HUES48 (cell line): ENCODE measurements around the gene HIC1.

Source experiments
- H3K27ac ChIP-seq: one replicate; pipeline ENCODE4 v1.7.0; 2013; ENCODE audit warnings: low read depth, low read length, inconsistent platforms
- H3K27me3 ChIP-seq: 2 replicates; pipeline ENCODE4 v1.6.1; 2013; ENCODE audit warnings: mild to moderate bottlenecking, low read length; ENCODE audit not compliant: control insufficient read depth, insufficient read depth
- H3K36me3 ChIP-seq: 2 replicates; pipeline ENCODE4 v1.6.1; 2013; ENCODE audit warnings: low read length; ENCODE audit not compliant: control insufficient read depth, insufficient read depth
- H3K4me1 ChIP-seq: 2 replicates; pipeline ENCODE4 v1.6.1; 2013; ENCODE audit warnings: mild to moderate bottlenecking, low read length; ENCODE audit not compliant: control insufficient read depth, insufficient read depth
- H3K4me3 ChIP-seq: 2 replicates; pipeline ENCODE4 v1.5.1; 2013; ENCODE audit warnings: mild to moderate bottlenecking, low read depth, low read length
- H3K9ac ChIP-seq: 2 replicates; pipeline ENCODE4 v1.6.1; 2013; ENCODE audit warnings: mild to moderate bottlenecking, low read depth, low read length, moderate library complexity
- H3K9me3 ChIP-seq: 2 replicates; pipeline ENCODE4 v1.6.1; 2013; ENCODE audit warnings: low read length; ENCODE audit not compliant: control insufficient read depth, insufficient read depth

HIC1 gene

DNA sequence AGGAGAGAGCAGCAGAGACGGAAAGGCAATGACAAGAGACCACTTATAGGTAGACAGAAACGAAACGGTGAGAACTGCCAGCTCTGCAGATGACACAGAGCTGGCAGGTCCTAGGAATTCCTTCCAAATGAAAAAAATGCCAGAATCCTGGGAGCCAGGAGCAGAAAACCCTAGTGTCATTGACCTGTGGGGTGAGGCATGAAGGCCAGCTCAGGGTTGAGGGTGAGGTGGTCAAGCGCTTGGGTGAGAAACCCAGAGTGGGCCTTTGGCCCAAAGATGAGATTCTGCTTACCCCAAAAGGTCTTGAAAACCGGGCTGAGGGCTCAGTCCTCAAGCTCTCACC, 9.2 kb downstream of the HIC1 start:
- Histone ChIP-seq H3K9ac (no peak overlapping the region), H3K36me3 (peaks cover 10% of the 10 kb centered on the region; the same call in 1 of the 2 replicates), H3K4me1 (peaks cover 14% of the 10 kb centered on the region), H3K27me3 (peaks cover 13% of the 10 kb centered on the region), H3K9me3 (no peaks in the 10 kb centered on the region), H3K4me3 (no peak overlapping the region), H3K27ac (no peak overlapping the region)

DNA sequence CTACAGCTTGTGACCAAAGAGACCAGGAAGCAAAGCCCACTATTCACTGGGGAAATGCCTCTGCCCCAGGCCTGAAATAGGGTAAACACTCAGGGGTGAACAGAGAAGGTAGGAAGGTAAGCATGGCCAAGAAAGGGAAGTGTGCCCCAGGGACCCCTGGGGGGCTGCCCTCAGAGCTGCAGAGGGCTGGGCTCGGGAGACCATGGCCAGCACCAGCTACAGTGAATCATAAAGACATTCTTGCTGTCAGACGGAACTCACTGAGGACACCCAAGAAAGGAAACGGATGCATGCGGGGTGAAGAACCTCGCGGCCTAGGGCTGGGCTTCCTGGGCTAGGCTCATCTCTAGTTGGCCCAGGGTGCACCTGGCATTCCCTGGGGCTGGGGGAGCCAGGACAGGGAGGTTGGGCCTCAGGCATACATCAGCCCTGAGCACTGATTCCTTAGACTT, 9.6 kb downstream of the HIC1 start:
- Histone ChIP-seq H3K9me3 (no peaks in the 10 kb centered on the region), H3K36me3 (peaks cover 10% of the 10 kb centered on the region; the same call in 1 of the 2 replicates), H3K27me3 (peaks cover 8% of the 10 kb centered on the region), H3K4me1 (peaks cover 14% of the 10 kb centered on the region), H3K4me3 (no peak overlapping the region), H3K27ac (no peak overlapping the region), H3K9ac (no peak overlapping the region)

DNA sequence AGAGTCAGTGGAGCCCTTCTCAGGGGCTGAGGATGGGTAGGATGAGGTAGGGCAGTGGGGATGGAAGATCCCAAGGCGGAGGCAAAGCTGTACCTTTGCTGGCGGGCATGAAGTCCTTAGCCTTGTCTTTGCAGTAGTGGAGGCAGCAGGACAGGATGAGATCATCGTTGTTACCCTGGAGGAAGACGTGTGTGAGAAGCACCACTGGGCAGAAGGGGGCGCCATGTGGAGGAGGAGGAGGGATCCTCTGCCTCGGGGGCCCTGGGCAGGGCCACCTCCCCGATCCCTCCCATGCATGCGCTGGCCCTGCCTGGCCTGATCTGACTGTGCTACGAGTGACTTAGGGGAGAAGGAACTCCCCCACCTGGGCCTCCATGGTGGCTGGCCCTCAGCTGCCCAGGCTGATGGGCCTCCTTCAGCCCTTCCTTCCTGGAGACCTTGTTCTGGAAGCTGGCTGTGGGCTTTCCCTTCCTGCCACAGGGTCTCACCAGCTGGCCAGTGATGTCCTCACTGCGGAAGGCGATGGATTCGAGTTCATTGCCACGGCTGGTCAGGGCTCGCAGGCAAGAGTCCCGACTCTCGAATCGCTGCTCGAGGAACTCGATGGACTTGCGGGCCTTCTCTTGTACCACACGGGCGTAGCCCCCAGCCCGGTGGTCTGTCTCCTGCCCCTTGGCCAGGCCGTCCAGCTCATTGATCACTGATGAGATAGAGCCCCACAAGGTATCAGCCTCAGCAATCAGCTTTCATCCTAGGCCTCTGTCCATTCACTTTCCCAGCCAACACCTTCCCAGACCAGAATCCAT, 10.3 kb downstream of the HIC1 start:
- Histone ChIP-seq H3K9ac (no peak overlapping the region), H3K27ac (no peak overlapping the region)

DNA sequence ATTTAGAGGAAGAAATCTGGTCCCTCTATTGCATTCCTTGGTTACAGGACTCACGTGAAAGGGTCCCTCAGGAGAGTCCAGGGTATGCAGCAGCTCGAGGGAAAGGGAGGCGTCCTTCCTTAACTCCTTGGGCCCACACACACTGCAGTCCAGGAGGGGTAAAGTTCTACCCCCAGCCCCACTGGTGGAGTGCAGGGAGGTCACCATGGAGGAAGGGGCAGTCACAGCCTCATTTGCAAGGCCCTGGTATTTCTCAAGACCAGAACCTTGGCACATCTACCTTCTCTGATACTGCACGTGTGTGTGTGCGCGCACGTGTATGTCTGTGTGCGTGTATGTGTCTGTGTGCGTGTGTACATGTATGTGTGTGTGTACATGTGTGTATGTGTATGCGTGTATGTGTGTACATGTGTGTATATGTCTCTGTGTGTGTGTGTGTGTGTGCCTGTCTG, 11.1 kb downstream of the HIC1 start:
- H3K9me3 ChIP-seq, result no peaks in the 10 kb centered on the region
- H3K36me3 ChIP-seq, result peaks cover 10% of the 10 kb centered on the region; the same call in 1 of the 2 replicates
- no peak overlapping the region for H3K9ac ChIP-seq
- H3K4me1 ChIP-seq, result peaks cover 14% of the 10 kb centered on the region
- H3K27me3 ChIP-seq, result no peaks in the 10 kb centered on the region
- H3K27ac ChIP-seq, result no peak overlapping the region
- H3K4me3 ChIP-seq, result no peak overlapping the region

More for the DNA sequence above, 10.3 kb downstream of the HIC1 start:
- no peaks in the 10 kb centered on the region for H3K9me3 ChIP-seq
- H3K27me3 ChIP-seq, result peaks cover 2% of the 10 kb centered on the region; the same call in 1 of the 2 replicates
- peaks cover 10% of the 10 kb centered on the region; the same call in 1 of the 2 replicates for H3K36me3 ChIP-seq
- H3K4me1 ChIP-seq, result peaks cover 14% of the 10 kb centered on the region
- H3K4me3 ChIP-seq, result no peak overlapping the region

DNA sequence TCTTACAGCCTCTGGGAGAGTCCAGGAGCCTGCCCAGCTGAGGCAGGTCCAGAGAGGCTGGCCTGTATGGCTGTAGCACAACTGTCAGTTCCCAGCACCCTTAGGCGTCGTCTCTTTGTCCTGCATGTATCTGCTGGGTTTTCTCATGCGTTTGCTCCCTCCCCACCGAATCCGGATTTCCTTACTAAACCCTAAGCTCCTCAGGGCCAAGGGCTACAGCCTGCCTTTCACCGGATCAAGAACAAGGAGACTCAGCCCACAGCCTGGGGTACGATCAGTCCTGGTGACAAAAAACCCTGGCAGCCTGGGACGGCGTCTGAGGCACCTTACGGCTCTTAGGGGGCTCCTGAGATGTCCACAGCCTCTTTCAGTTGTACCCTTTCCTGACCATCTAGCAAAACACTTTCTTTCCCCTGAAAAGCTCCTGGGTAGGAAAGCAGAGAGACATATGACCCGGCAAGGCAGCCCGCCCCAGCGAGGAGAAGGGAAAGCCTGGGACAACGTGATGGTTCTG, 12.2 kb downstream of the HIC1 start:
- Histone ChIP-seq H3K4me3 (no peak overlapping the region), H3K9ac (no peak overlapping the region), H3K9me3 (no peaks in the 10 kb centered on the region), H3K4me1 (peaks cover 13% of the 10 kb centered on the region), H3K27me3 (no peaks in the 10 kb centered on the region), H3K27ac (no peak overlapping the region), H3K36me3 (peaks cover 15% of the 10 kb centered on the region; the same call in 1 of the 2 replicates)

DNA sequence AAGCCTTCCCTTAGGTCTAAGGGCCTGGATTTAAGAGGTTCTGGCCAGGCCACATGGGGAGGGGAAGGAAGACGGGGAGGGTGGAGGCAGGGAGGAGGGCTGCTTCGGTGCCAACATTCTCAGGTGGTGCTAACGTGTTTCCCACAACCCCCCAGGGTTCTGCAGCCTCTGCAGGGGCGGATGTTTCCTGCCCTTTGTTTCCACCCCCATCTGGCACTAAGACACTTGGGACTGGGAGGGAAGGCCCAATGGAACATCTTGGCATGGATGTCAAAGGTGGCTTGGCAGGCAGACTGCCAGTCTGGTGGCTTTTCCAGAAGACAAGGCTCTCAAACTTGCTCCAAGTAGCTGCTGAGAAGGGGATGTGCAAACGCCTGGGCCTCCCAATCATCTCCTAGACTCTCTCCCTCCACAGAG, 12.7 kb downstream of the HIC1 start:
- Histone ChIP-seq H3K27ac (no peak overlapping the region), H3K9me3 (no peaks in the 10 kb centered on the region), H3K4me1 (peaks cover 8% of the 10 kb centered on the region), H3K36me3 (peaks cover 20% of the 10 kb centered on the region; the same call in 1 of the 2 replicates), H3K27me3 (no peaks in the 10 kb centered on the region), H3K4me3 (no peak overlapping the region), H3K9ac (no peak overlapping the region)

DNA sequence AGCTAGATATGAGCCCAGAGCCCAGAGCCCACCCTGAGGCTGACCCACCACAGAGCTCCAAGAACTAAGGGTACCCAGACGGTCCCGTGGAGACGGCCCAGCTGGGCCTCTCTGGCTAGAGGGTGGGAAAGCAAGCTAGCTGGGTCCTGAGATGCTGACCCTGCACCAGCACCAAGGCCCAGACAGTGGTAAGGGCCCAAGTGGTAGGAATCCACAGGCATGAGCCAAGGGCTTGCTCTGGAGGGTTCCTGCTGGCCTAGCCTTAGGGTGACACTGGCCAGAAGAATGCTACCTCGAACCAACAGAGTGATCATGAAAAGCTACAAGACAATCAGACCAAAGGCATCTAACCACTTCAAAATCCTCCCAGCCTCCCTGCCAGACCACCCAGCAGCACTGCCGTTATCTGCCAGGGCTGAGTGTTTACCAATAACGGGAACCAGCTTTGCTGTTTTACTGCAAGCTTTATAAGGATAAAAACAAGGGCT, 13.2 kb downstream of the HIC1 start:
- Histone ChIP-seq H3K36me3 (peaks cover 21% of the 10 kb centered on the region; the same call in 1 of the 2 replicates), H3K9ac (no peak overlapping the region), H3K27me3 (no peaks in the 10 kb centered on the region), H3K9me3 (no peaks in the 10 kb centered on the region), H3K4me1 (peaks cover 4% of the 10 kb centered on the region), H3K27ac (no peak overlapping the region), H3K4me3 (no peak overlapping the region)

DNA sequence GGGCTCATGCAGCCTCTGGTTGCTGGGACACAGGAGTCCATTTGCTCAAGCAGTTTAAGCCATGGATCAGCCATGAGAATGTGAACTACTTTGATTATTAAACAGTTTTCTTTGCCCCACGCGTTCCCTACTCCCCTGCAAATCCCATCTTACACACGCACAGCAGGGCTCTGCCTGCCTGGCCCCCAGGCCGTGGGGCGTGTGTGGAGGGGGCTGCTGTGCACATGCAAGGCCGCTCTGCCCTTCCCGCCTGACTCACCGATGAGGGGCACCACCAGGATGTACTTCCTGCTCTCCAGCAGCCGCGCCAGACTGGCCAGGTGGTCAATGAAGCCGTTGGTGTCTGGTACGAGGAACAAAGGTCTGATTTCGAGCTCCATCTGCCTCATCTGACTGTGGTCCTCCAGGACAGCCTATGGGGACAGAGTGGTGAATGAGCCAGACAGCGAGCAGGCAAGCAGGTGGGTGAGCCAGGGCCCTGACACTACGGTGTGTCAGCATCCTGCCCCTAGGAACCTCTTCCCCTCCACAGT, 13.7 kb downstream of the HIC1 start:
- Histone ChIP-seq H3K4me3 (no peak overlapping the region), H3K36me3 (peaks cover 21% of the 10 kb centered on the region; the same call in 1 of the 2 replicates), H3K27ac (no peak overlapping the region), H3K9me3 (no peaks in the 10 kb centered on the region), H3K9ac (no peak overlapping the region), H3K27me3 (no peaks in the 10 kb centered on the region), H3K4me1 (no peaks in the 10 kb centered on the region)

DNA sequence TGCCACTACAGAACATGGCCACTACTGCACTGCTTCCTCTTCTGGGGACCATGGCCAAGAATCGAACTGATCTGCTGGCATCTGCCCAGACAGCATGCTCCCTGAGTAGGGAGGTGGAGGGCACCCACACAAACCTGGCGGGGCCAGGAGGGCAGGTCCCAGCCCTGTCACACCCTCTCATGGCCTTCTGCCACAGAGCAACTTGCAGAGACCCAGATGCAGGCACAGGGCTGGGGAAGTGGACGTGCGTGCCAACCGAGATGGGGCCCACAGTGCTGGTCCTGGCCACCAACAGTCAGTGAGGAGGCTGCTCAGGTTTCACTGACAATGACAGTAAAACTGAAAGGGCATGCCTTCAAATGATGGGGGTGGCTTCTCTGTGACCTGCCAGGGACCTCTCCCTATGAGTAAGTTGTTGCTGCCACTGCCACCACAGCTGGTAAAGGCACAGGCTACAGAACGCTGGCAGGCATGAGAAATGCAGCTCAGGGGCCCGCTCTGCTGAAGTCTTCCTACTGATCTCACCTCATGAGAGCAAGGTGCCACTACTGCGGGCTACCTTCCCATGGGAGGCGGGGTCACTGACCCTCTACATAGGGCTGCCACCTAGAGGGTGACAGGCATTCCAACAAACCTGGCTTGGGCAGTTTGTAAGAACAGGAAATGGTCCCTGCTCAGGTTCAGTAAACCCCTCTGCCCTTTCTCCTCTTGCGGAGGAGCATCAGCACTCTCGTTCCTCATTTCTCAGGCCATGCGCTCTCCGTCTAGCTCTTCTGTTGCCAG, 15.5 kb downstream of the HIC1 start:
- Histone ChIP-seq H3K27ac (no peak overlapping the region), H3K9ac (no peak overlapping the region), H3K27me3 (no peaks in the 10 kb centered on the region), H3K36me3 (peaks cover 18% of the 10 kb centered on the region; the same call in 1 of the 2 replicates), H3K9me3 (no peaks in the 10 kb centered on the region), H3K4me1 (no peaks in the 10 kb centered on the region), H3K4me3 (no peak overlapping the region)

DNA sequence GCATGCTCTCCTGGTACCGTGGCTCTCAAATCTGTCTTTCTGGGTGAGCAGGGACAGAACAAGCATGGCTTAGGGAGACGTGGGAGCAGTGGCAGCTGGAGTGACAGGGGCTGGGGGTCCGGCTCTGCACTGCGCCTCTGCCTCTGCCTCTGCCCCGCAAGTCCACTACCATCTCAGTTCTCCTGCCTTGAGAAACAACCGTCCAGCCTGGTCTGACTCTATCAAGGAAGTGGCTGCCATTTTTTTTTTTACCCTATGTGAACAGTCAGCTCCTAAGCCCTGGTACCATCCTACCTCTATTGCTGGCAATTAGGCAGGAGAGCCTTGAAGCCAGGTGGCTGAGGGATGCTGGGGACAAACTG, 16.1 kb downstream of the HIC1 start:
- Histone ChIP-seq H3K9ac (no peak overlapping the region), H3K27me3 (no peaks in the 10 kb centered on the region)

More for the DNA sequence above, 16.1 kb downstream of the HIC1 start:
- H3K9me3 ChIP-seq, result no peaks in the 10 kb centered on the region
- no peak overlapping the region for H3K27ac ChIP-seq
- H3K4me1 ChIP-seq, result no peaks in the 10 kb centered on the region
- peaks cover 17% of the 10 kb centered on the region; the same call in 1 of the 2 replicates for H3K36me3 ChIP-seq
- H3K4me3 ChIP-seq, result no peak overlapping the region
